IPS-15b (cell line): ENCODE results near the gene CLCN7.

Experiments used
- H3K27me3 ChIP-seq: one replicate; pipeline ENCODE4 v1.6.1; 2013; ENCODE audit warnings: low read length; ENCODE audit not compliant: control insufficient read depth, insufficient read depth
- H3K36me3 ChIP-seq: one replicate; pipeline ENCODE4 v1.6.1; 2013; ENCODE audit warnings: low read length; ENCODE audit not compliant: control insufficient read depth, insufficient read depth
- H3K4me1 ChIP-seq: one replicate; pipeline ENCODE4 v1.6.1; 2013; ENCODE audit warnings: mild to moderate bottlenecking, low read length; ENCODE audit not compliant: control insufficient read depth, insufficient read depth
- H3K4me3 ChIP-seq: one replicate; pipeline ENCODE4 v1.5.1; 2013; ENCODE audit warnings: low read depth, low read length
- H3K9ac ChIP-seq: one replicate; pipeline ENCODE4 v1.6.1; 2013; ENCODE audit warnings: low read depth, mild to moderate bottlenecking, low read length
- H3K9me3 ChIP-seq: one replicate; pipeline ENCODE4 v1.6.1; 2013; ENCODE audit warnings: mild to moderate bottlenecking, low read length; ENCODE audit not compliant: control insufficient read depth, insufficient read depth

CLCN7 gene

GRCh38 chr16:1412847-1413246 lies 62.0 kb downstream of the CLCN7 start:
- H3K4me3 ChIP-seq, result no peak overlapping the region
- no peaks in the 10 kb centered on the region for H3K36me3 ChIP-seq
- H3K9me3 ChIP-seq, result no peaks in the 10 kb centered on the region
- H3K9ac ChIP-seq, result no peak overlapping the region
- H3K4me1 ChIP-seq, result no peaks in the 10 kb centered on the region
- no peaks in the 10 kb centered on the region for H3K27me3 ChIP-seq

- Histone ChIP-seq H3K27me3 (no peaks in the 10 kb centered on the region), H3K9me3 (no peaks in the 10 kb centered on the region), H3K4me1 (no peaks in the 10 kb centered on the region), H3K4me3 (peak overlapping the region; percentile 82), H3K9ac (no peak overlapping the region), H3K36me3 (no peaks in the 10 kb centered on the region)
Observed at GRCh38 chr16:1408171-1408837, 66.5 kb downstream of the CLCN7 start.

- Histone ChIP-seq H3K4me3 (no peak overlapping the region), H3K9ac (no peak overlapping the region), H3K4me1 (no peaks in the 10 kb centered on the region), H3K27me3 (no peaks in the 10 kb centered on the region), H3K36me3 (peaks cover 3% of the 10 kb centered on the region), H3K9me3 (no peaks in the 10 kb centered on the region)
Observed at GRCh38 chr16:1407753-1408152, 67.1 kb downstream of the CLCN7 start.

- Histone ChIP-seq H3K9ac (no peak overlapping the region), H3K36me3 (peaks cover 14% of the 10 kb centered on the region), H3K4me1 (no peaks in the 10 kb centered on the region), H3K9me3 (no peaks in the 10 kb centered on the region), H3K27me3 (no peaks in the 10 kb centered on the region), H3K4me3 (no peak overlapping the region)
Observed at GRCh38 chr16:1403733-1404132, 71.1 kb downstream of the CLCN7 start.

- Histone ChIP-seq H3K4me3 (no peak overlapping the region), H3K9me3 (no peaks in the 10 kb centered on the region), H3K4me1 (no peaks in the 10 kb centered on the region), H3K27me3 (no peaks in the 10 kb centered on the region), H3K9ac (no peak overlapping the region), H3K36me3 (peaks cover 14% of the 10 kb centered on the region)
Observed at GRCh38 chr16:1403036-1403435, 71.8 kb downstream of the CLCN7 start.

- H3K36me3 ChIP-seq, result peaks cover 14% of the 10 kb centered on the region
- no peaks in the 10 kb centered on the region for H3K9me3 ChIP-seq
- H3K27me3 ChIP-seq, result no peaks in the 10 kb centered on the region
Observed at GRCh38 chr16:1401758-1402154, 73.1 kb downstream of the CLCN7 start.

GRCh38 chr16:1401061-1401757 lies 73.6 kb downstream of the CLCN7 start:
- Histone ChIP-seq H3K36me3 (peaks cover 14% of the 10 kb centered on the region), H3K9me3 (no peaks in the 10 kb centered on the region), H3K27me3 (no peaks in the 10 kb centered on the region), H3K9ac (no peak overlapping the region), H3K4me3 (no peak overlapping the region), H3K4me1 (no peaks in the 10 kb centered on the region)

More at GRCh38 chr16:1401758-1402154, 73.1 kb downstream of the CLCN7 start:
- Histone ChIP-seq H3K4me1 (no peaks in the 10 kb centered on the region), H3K9ac (no peak overlapping the region), H3K4me3 (no peak overlapping the region)

- H3K9ac ChIP-seq, result no peak overlapping the region
Observed at GRCh38 chr16:1398826-1399581, 75.8 kb downstream of the CLCN7 start.

GRCh38 chr16:1398351-1398750 lies 76.5 kb downstream of the CLCN7 start:
- no peak overlapping the region for H3K4me3 ChIP-seq
- H3K36me3 ChIP-seq, result peaks cover 19% of the 10 kb centered on the region
- no peak overlapping the region for H3K9ac ChIP-seq
- H3K27me3 ChIP-seq, result no peaks in the 10 kb centered on the region
- no peaks in the 10 kb centered on the region for H3K4me1 ChIP-seq
- no peaks in the 10 kb centered on the region for H3K9me3 ChIP-seq

More at GRCh38 chr16:1398826-1399581, 75.8 kb downstream of the CLCN7 start:
- Histone ChIP-seq H3K27me3 (no peaks in the 10 kb centered on the region), H3K9me3 (no peaks in the 10 kb centered on the region), H3K4me3 (no peak overlapping the region), H3K4me1 (no peaks in the 10 kb centered on the region), H3K36me3 (peaks cover 16% of the 10 kb centered on the region)

- Histone ChIP-seq H3K36me3 (peaks cover 16% of the 10 kb centered on the region), H3K9me3 (no peaks in the 10 kb centered on the region), H3K27me3 (no peaks in the 10 kb centered on the region), H3K4me3 (no peak overlapping the region), H3K4me1 (no peaks in the 10 kb centered on the region), H3K9ac (no peak overlapping the region)
Observed at GRCh38 chr16:1397779-1398178, 77.0 kb downstream of the CLCN7 start.

GRCh38 chr16:1395444-1396031 lies 79.3 kb downstream of the CLCN7 start:
- Histone ChIP-seq H3K27me3 (no peaks in the 10 kb centered on the region), H3K4me3 (no peak overlapping the region), H3K9ac (no peak overlapping the region), H3K9me3 (no peaks in the 10 kb centered on the region), H3K36me3 (peaks cover 10% of the 10 kb centered on the region), H3K4me1 (no peaks in the 10 kb centered on the region)
